ENCODE data around the gene PI16. TPM values are rescaled to one million over a fixed set of nuclear protein-coding genes. Genes with fewer than 3 reads are reported as not detected.

PI16 gene
- total and polyA plus RNA-seq, 2 of the 13 experiments (the other 11 are each of a cell fraction or from before 2014, with no cell fraction given): not detected

DNA sequence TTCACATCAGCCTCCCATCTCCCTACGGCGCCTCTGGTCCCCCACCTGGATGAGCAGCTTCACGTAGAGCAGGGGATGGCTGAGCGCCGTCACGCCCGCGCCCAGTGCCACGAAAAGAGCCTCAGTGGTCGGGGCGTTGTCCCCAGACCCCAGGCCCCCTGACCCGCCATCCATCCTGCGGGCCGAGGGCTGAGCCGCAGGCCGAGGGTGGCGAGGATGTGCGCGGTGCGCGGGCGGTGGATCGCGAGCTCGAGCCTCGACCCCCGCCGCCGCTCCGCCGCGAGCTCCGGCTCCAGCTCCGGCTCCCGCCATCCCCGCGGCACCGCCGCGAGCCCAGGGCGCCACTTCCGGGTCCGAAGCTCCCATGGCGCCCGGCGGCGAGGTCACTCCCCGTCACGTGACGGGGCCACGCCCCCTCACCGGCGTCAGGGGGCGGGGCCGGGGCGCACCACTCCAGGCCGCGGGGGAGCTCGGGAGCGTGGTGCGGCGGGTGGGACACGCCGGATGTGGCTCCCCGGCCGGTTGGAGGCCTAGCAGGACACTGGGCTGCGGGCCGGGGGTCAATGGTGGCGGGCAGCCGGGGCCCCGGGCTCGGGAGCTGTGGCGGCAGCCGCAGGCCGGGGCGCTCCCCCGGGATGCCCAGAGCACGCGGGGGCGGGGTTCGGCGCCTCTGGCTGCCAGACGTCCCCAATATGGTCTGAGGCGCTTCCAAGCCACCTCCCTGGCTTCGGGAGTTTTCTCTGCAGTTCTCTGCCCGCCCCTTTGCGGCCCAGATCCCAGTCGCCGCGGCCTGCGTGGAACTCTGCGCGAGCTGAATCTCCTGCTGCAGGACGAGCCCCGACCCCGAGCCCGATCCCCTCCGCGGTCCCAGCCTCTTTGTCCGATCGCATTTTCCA, 31.5 kb downstream of the PI16 start, which contains the start of gene MTCH1 (continued):
- TF ChIP-seq, protein P1, sequence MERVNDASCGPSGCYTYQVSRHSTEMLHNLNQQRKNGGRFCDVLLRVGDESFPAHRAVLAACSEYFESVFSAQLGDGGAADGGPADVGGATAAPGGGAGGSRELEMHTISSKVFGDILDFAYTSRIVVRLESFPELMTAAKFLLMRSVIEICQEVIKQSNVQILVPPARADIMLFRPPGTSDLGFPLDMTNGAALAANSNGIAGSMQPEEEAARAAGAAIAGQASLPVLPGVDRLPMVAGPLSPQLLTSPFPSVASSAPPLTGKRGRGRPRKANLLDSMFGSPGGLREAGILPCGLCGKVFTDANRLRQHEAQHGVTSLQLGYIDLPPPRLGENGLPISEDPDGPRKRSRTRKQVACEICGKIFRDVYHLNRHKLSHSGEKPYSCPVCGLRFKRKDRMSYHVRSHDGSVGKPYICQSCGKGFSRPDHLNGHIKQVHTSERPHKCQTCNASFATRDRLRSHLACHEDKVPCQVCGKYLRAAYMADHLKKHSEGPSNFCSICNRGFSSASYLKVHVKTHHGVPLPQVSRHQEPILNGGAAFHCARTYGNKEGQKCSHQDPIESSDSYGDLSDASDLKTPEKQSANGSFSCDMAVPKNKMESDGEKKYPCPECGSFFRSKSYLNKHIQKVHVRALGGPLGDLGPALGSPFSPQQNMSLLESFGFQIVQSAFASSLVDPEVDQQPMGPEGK (CRISPR knock-in tag; IDR thresholded peaks at IDR 0.05): peak; percentile 51
- TF ChIP-seq, protein P2, sequence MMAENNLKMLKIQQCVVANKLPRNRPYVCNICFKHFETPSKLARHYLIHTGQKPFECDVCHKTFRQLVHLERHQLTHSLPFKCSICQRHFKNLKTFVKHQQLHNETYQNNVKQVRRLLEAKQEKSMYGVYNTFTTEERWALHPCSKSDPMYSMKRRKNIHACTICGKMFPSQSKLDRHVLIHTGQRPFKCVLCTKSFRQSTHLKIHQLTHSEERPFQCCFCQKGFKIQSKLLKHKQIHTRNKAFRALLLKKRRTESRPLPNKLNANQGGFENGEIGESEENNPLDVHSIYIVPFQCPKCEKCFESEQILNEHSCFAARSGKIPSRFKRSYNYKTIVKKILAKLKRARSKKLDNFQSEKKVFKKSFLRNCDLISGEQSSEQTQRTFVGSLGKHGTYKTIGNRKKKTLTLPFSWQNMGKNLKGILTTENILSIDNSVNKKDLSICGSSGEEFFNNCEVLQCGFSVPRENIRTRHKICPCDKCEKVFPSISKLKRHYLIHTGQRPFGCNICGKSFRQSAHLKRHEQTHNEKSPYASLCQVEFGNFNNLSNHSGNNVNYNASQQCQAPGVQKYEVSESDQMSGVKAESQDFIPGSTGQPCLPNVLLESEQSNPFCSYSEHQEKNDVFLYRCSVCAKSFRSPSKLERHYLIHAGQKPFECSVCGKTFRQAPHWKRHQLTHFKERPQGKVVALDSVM (CRISPR knock-in tag; IDR thresholded peaks at IDR 0.05): no peak; the same call in 1 of the 2 replicates
- TF ChIP-seq MED8 (CRISPR knock-in tag; IDR thresholded peaks at IDR 0.05; ENCODE audit: insufficient replicate concordance): no peak
- no peak; the same call in 1 of the 2 replicates for TF ChIP-seq IRX3 (CRISPR knock-in tag; IDR thresholded peaks at IDR 0.05; ENCODE audit: borderline replicate concordance, low read depth)
- peak; percentile 71; the same call in 1 of the 2 replicates for TF ChIP-seq MYNN (CRISPR knock-in tag; IDR thresholded peaks at IDR 0.05; ENCODE audit: low read depth)
- TF ChIP-seq, protein P3, sequence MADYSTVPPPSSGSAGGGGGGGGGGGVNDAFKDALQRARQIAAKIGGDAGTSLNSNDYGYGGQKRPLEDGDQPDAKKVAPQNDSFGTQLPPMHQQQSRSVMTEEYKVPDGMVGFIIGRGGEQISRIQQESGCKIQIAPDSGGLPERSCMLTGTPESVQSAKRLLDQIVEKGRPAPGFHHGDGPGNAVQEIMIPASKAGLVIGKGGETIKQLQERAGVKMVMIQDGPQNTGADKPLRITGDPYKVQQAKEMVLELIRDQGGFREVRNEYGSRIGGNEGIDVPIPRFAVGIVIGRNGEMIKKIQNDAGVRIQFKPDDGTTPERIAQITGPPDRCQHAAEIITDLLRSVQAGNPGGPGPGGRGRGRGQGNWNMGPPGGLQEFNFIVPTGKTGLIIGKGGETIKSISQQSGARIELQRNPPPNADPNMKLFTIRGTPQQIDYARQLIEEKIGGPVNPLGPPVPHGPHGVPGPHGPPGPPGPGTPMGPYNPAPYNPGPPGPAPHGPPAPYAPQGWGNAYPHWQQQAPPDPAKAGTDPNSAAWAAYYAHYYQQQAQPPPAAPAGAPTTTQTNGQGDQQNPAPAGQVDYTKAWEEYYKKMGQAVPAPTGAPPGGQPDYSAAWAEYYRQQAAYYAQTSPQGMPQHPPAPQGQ (CRISPR knock-in tag; IDR thresholded peaks at IDR 0.05; ENCODE audit: borderline replicate concordance): no peak
- TF ChIP-seq, protein P4, sequence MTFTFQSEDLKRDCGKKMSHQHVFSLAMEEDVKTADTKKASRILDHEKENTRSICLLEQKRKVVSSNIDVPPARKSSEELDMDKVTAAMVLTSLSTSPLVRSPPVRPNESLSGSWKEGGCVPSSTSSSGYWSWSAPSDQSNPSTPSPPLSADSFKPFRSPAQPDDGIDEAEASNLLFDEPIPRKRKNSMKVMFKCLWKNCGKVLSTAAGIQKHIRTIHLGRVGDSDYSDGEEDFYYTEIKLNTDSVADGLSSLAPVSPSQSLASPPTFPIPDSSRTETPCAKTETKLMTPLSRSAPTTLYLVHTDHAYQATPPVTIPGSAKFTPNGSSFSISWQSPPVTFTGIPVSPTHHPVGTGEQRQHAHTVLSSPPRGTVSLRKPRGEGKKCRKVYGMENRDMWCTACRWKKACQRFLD (CRISPR knock-in tag; IDR thresholded peaks at IDR 0.05; ENCODE audit: borderline replicate concordance): peak; percentile 83; the same call in 1 of the 2 replicates
- no peak; the same call in 1 of the 2 replicates for TF ChIP-seq ZNF616 (CRISPR knock-in tag; IDR thresholded peaks at IDR 0.05; ENCODE audit: low read depth)
- TF ChIP-seq, protein P5, sequence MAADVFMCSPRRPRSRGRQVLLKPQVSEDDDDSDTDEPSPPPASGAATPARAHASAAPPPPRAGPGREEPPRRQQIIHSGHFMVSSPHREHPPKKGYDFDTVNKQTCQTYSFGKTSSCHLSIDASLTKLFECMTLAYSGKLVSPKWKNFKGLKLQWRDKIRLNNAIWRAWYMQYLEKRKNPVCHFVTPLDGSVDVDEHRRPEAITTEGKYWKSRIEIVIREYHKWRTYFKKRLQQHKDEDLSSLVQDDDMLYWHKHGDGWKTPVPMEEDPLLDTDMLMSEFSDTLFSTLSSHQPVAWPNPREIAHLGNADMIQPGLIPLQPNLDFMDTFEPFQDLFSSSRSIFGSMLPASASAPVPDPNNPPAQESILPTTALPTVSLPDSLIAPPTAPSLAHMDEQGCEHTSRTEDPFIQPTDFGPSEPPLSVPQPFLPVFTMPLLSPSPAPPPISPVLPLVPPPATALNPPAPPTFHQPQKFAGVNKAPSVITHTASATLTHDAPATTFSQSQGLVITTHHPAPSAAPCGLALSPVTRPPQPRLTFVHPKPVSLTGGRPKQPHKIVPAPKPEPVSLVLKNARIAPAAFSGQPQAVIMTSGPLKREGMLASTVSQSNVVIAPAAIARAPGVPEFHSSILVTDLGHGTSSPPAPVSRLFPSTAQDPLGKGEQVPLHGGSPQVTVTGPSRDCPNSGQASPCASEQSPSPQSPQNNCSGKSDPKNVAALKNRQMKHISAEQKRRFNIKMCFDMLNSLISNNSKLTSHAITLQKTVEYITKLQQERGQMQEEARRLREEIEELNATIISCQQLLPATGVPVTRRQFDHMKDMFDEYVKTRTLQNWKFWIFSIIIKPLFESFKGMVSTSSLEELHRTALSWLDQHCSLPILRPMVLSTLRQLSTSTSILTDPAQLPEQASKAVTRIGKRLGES (CRISPR knock-in tag; IDR thresholded peaks at IDR 0.05; ENCODE audit: borderline replicate concordance): peak; percentile 22; the same call in 1 of the 2 replicates
- peak in 1 of 2 experiments; percentile 42; a peak in 1 of 4 replicates for TF ChIP-seq NR2F1 (CRISPR knock-in tag; IDR thresholded peaks at IDR 0.05)
- TF ChIP-seq KDM5B (CRISPR knock-in tag; IDR thresholded peaks at IDR 0.05; ENCODE audit: borderline replicate concordance): peak; percentile 86
- no peak for TF ChIP-seq HNF4G (IDR thresholded peaks at IDR 0.05; ENCODE audit: borderline replicate concordance, low read depth, low read length)
- TF ChIP-seq HNF4G (CRISPR knock-in tag; IDR thresholded peaks at IDR 0.05; ENCODE audit: borderline replicate concordance, low read depth): no peak
- TF ChIP-seq CBX5 (CRISPR knock-in tag; IDR thresholded peaks at IDR 0.05; ENCODE audit: borderline replicate concordance): no peak
- 0 out of 2 replicates have a peak, but pooled peaks have one; percentile 47 for TF ChIP-seq ZNF577 (CRISPR knock-in tag; IDR thresholded peaks at IDR 0.05; ENCODE audit: borderline replicate concordance, low read depth)
- TF ChIP-seq KMT2A (CRISPR knock-in tag; IDR thresholded peaks at IDR 0.05): peak; percentile 90; the same call in 1 of the 2 replicates

All from HepG2 (cell line).